ENCODE data around the gene DLEC1.
A peak's percentile ranks its signal among the peaks of the same experiment; 100 is the strongest.

DLEC1 gene

GRCh38 chr3:38004415-38005075 is 34.5 kb upstream of the DLEC1 start:
- peak; percentile 80 for ATAC-seq
- TF ChIP-seq ZFP3 (CRISPR knock-in tag; IDR thresholded peaks at IDR 0.05) (no peak), TCF4 (CRISPR knock-in tag; IDR thresholded peaks at IDR 0.05; ENCODE audit: borderline replicate concordance) (no peak), ZNF565 (CRISPR knock-in tag; conservative IDR thresholded peaks at IDR 0.05; ENCODE audit: low read depth) (no peak), BACH2 (CRISPR knock-in tag; IDR thresholded peaks at IDR 0.05; ENCODE audit: borderline replicate concordance) (no peak), OSR1 (CRISPR knock-in tag; IDR thresholded peaks at IDR 0.05) (no peak), CSDC2 (CRISPR knock-in tag; IDR thresholded peaks at IDR 0.05) (no peak), RARB (CRISPR knock-in tag; IDR thresholded peaks at IDR 0.05) (no peak), ISL1 (CRISPR knock-in tag; IDR thresholded peaks at IDR 0.05) (no peak), ESRRG (CRISPR knock-in tag; IDR thresholded peaks at IDR 0.05) (no peak), ZC3H10 (CRISPR knock-in tag; IDR thresholded peaks at IDR 0.05) (no peak), TOX (CRISPR knock-in tag; IDR thresholded peaks at IDR 0.05; ENCODE audit: borderline replicate concordance) (no peak), ARNTL (CRISPR knock-in tag; IDR thresholded peaks at IDR 0.05; ENCODE audit: borderline replicate concordance, low read depth) (no peak), POU6F1 (CRISPR knock-in tag; IDR thresholded peaks at IDR 0.05; ENCODE audit: borderline replicate concordance, low read depth) (no peak), ZFP30 (CRISPR knock-in tag; IDR thresholded peaks at IDR 0.05) (no peak), CREB5 (CRISPR knock-in tag; IDR thresholded peaks at IDR 0.05; ENCODE audit: low read depth) (no peak), ZNF70 (CRISPR knock-in tag; IDR thresholded peaks at IDR 0.05) (no peak), ZNF8 (CRISPR knock-in tag; IDR thresholded peaks at IDR 0.05) (no peak), PPARA (CRISPR knock-in tag; IDR thresholded peaks at IDR 0.05; ENCODE audit: borderline replicate concordance) (no peak)

- no peak for ATAC-seq
- no peak for TF ChIP-seq ZC3H10 (CRISPR knock-in tag; IDR thresholded peaks at IDR 0.05)
Measured at GRCh38 chr3:38005076-38006020, 33.7 kb upstream of the DLEC1 start.

- no peak for ATAC-seq
- TF ChIP-seq PATZ1 (CRISPR knock-in tag; IDR thresholded peaks at IDR 0.05; ENCODE audit: borderline replicate concordance) (no peak), ZFP30 (CRISPR knock-in tag; IDR thresholded peaks at IDR 0.05) (no peak), TOX (CRISPR knock-in tag; IDR thresholded peaks at IDR 0.05; ENCODE audit: borderline replicate concordance) (no peak), ZNF8 (CRISPR knock-in tag; IDR thresholded peaks at IDR 0.05) (no peak), ZNF565 (CRISPR knock-in tag; conservative IDR thresholded peaks at IDR 0.05; ENCODE audit: low read depth) (no peak), ISL1 (CRISPR knock-in tag; IDR thresholded peaks at IDR 0.05) (no peak), TCF4 (CRISPR knock-in tag; IDR thresholded peaks at IDR 0.05; ENCODE audit: borderline replicate concordance) (no peak), PPARA (CRISPR knock-in tag; IDR thresholded peaks at IDR 0.05; ENCODE audit: borderline replicate concordance) (no peak)
Measured at GRCh38 chr3:38006031-38006430, 33.0 kb upstream of the DLEC1 start.

- ATAC-seq = no peak
- TF ChIP-seq TOX (CRISPR knock-in tag; IDR thresholded peaks at IDR 0.05; ENCODE audit: borderline replicate concordance) (no peak), BACH2 (CRISPR knock-in tag; IDR thresholded peaks at IDR 0.05; ENCODE audit: borderline replicate concordance) (no peak), ZFP3 (CRISPR knock-in tag; IDR thresholded peaks at IDR 0.05) (no peak), CSDC2 (CRISPR knock-in tag; IDR thresholded peaks at IDR 0.05) (no peak), TSHZ2 (CRISPR knock-in tag; IDR thresholded peaks at IDR 0.05) (no peak), ZNF565 (CRISPR knock-in tag; conservative IDR thresholded peaks at IDR 0.05; ENCODE audit: low read depth) (no peak), POU6F1 (CRISPR knock-in tag; IDR thresholded peaks at IDR 0.05; ENCODE audit: borderline replicate concordance, low read depth) (no peak), SNAI2 (CRISPR knock-in tag; IDR thresholded peaks at IDR 0.05) (no peak), GLIS3 (CRISPR knock-in tag; IDR thresholded peaks at IDR 0.05) (no peak), PATZ1 (CRISPR knock-in tag; IDR thresholded peaks at IDR 0.05; ENCODE audit: borderline replicate concordance) (no peak)
Measured at GRCh38 chr3:38006445-38006995, 32.5 kb upstream of the DLEC1 start.

All from SK-N-SH treated with all-trans-retinoic acid at 6 μM for 48 hours (cell line).